GM12872 (cell line): ENCODE data around the gene HPS4.

Experiments used
- TF ChIP-seq, protein P1 (sequence below): IDR thresholded peaks from 3 replicates; pipeline ENCODE4 v1.5.1; 2011; ENCODE audit warnings: low read depth, mild to moderate bottlenecking, low read length, moderate library complexity; ENCODE audit not compliant: insufficient read depth

HPS4 gene

DNA sequence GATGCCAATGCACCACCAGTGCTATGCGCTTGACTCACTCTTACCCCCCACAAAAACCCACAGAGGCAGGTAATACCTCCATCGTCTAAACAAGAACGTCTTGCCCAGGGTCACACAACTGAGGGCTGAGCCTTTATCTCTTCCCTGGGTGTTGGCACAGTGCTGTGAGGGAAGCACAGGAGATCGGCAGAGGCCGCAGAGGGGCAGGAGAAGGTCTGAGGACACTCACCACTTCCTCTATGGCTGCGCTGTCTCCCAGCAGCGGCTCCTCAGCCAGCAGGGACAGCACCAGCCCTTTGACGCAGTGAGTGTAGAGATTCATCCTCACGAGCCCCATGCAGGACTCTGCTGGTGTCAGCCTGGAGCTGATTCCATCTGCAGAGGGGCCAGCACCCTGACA is 19.9 kb downstream of the HPS4 start:
- TF ChIP-seq, protein P1, sequence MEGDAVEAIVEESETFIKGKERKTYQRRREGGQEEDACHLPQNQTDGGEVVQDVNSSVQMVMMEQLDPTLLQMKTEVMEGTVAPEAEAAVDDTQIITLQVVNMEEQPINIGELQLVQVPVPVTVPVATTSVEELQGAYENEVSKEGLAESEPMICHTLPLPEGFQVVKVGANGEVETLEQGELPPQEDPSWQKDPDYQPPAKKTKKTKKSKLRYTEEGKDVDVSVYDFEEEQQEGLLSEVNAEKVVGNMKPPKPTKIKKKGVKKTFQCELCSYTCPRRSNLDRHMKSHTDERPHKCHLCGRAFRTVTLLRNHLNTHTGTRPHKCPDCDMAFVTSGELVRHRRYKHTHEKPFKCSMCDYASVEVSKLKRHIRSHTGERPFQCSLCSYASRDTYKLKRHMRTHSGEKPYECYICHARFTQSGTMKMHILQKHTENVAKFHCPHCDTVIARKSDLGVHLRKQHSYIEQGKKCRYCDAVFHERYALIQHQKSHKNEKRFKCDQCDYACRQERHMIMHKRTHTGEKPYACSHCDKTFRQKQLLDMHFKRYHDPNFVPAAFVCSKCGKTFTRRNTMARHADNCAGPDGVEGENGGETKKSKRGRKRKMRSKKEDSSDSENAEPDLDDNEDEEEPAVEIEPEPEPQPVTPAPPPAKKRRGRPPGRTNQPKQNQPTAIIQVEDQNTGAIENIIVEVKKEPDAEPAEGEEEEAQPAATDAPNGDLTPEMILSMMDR = no peak

- TF ChIP-seq, protein P1 = no peak
Observed at GRCh38 chr22:26463101-26463661, 20.4 kb downstream of the HPS4 start.

DNA sequence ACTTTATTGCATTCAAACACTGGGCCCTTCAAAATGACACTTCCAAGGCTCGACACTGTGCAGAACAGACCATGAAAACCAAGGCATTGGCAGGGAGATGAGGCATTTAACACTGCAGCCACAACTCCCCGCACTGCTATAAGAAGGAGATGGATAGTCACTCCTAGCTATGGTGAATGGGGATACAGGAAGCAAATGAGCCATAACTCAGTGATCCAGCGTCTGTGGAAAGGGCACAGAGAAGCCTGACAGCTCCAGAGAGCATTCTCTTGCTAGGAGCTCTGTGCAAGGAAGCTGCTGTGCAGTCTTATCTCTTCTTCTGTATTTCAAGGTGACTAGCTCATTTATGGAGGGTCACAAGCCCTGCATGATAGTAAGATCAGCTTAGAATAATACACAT is 20.9 kb downstream of the HPS4 start:
- TF ChIP-seq, protein P1 = no peak

DNA sequence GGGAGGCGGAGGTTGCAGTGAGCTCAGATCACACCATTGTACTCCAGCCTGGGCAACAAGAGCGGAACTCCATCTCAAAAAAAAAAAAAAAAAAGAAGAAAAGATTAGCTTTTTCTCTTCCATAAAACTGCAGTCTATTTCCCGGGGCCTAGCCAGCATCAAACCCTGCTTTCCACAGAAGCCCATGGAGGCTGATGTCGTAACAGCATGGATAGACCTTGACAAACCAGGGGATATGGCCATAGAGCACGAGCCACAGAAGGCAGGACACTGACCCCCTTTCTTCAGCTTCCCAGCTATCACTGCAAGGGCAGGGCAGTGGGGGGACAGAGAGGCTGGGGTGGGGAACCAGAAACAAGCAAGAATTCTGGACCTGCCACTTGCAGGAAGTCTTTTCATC is 21.5 kb downstream of the HPS4 start:
- TF ChIP-seq, protein P1 = no peak

- TF ChIP-seq, protein P1 = peak; percentile 90
Observed at GRCh38 chr22:26461188-26461810, 22.3 kb downstream of the HPS4 start.

DNA sequence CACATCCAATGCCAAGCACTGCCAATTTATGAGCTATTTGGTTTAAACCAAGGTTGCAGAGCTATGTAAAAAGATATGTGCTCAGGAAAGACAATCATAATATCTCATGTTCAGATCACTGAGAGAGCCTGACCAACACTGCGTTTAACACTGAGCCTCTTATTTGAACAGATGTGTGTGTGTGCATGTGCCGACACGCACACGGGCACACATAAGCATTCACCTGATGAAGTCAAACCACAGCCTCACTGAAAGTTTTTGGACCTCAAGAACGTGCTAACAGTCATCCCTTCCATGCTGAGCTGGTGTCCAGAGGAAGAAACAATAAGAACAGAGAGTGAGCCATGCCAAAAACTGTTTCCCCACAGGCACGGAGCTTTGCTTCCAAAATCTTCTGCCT is 23.4 kb downstream of the HPS4 start:
- TF ChIP-seq, protein P1 = no peak

DNA sequence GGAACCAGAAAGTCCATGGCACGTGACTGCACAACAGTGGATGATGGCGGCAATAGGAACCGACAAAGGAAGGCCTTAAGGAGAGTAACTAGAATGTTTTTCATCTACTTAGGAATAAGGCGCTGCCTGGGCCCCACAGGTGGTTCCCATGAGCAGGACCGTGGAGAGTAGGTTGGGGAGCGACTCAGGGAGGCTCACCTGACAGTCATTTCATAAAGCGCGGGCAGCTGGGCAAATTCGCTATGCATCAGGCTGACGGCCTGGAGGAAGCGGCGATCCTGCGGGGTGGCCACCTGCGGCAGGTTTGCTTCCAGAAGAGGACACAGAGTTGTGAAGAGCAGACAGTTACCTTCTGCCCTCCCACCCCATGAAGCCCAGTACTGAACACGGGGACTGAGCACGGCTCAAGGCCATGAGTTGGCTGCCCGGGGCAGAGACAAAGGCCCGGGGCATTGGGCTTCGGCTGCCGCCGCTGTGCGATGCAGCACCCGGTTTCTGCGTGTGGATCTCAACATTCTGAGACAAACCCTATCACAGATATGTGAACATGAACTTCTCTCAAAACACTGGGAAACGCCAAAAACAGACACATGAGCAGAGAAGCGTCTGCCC is 25.8 kb downstream of the HPS4 start:
- TF ChIP-seq, protein P1 = no peak
